Keratinocyte (primary cell): ENCODE data around the gene CCL8. TPM values are rescaled to one million over a fixed set of nuclear protein-coding genes. Genes with fewer than 3 reads are reported as not detected.
A peak's percentile ranks its signal among the peaks of the same experiment; 100 is the strongest.

Experiments
- DNase-seq: peaks from one replicate; pipeline ENCODE4 v3.0.0-alpha.2; 2011; ENCODE audit warnings: low read depth, missing footprints, low spot score
- FAIRE-seq: peaks from 2 replicates; lab custom pipeline; 2011; peaks lifted over from hg19 to GRCh38; lab: Jason Lieb, UNC
- H2AFZ ChIP-seq: 2 replicates; pipeline ENCODE4 v1.6.0; 2012; ENCODE audit warnings: low read length, control low read depth, inconsistent platforms; ENCODE audit not compliant: control insufficient read depth
- H3K27ac ChIP-seq: 2 replicates; pipeline ENCODE4 v1.5.1; 2011; ENCODE audit warnings: low read length; ENCODE audit not compliant: control insufficient read depth, insufficient read depth
- H3K27me3 ChIP-seq: 3 replicates; pipeline ENCODE4 v1.6.0; 2011; ENCODE audit warnings: low read length; ENCODE audit not compliant: control insufficient read depth, insufficient read depth; ENCODE audit errors: extremely low read depth
- H3K36me3 ChIP-seq, 2 experiments: 2 replicates in 1 of 2; 3 replicates in 1 of 2; pipeline ENCODE4 v1.5.1; 2011; ENCODE audit warnings: low read length in 2 of 2, mild to moderate bottlenecking in 1 of 2; ENCODE audit not compliant: control insufficient read depth in 2 of 2, insufficient read depth in 2 of 2; ENCODE audit errors: extremely low read depth in 1 of 2
- H3K4me1 ChIP-seq: 3 replicates; pipeline ENCODE4 v1.5.1; 2011; ENCODE audit warnings: low read length; ENCODE audit not compliant: control insufficient read depth, insufficient read depth; ENCODE audit errors: extremely low read depth
- H3K4me2 ChIP-seq: 3 replicates; pipeline ENCODE4 v1.6.0; 2011; ENCODE audit warnings: low read depth, low read length; ENCODE audit not compliant: control insufficient read depth, insufficient read depth; ENCODE audit errors: extremely low read depth
- H3K4me3 ChIP-seq, 3 experiments: fragments of 200-600 bp in 1 of 3; sonication (generic) in 1 of 3; 2 replicates in 2 of 3; 3 replicates in 1 of 3; pipeline ENCODE4 v1.5.1; 2011 to 2016; ENCODE audit warnings: low read length in 3 of 3, mild to moderate bottlenecking in 3 of 3, control low read depth in 2 of 3, inconsistent platforms in 1 of 3, low read depth in 1 of 3, mixed read lengths in 1 of 3, mixed run types in 1 of 3, moderate library complexity in 1 of 3; ENCODE audit not compliant: control insufficient read depth in 2 of 3, insufficient read depth in 2 of 3; ENCODE audit errors: extremely low read depth in 1 of 3
- H3K79me2 ChIP-seq: 2 replicates; pipeline ENCODE4 v1.6.0; 2012; ENCODE audit warnings: low read length; ENCODE audit not compliant: control insufficient read depth, insufficient read depth
- H3K9ac ChIP-seq: 3 replicates; pipeline ENCODE4 v1.6.0; 2011; ENCODE audit warnings: low read length; ENCODE audit not compliant: control insufficient read depth, insufficient read depth; ENCODE audit errors: extremely low read depth
- H3K9me1 ChIP-seq: 3 replicates; pipeline ENCODE4 v1.6.0; 2011; ENCODE audit warnings: low read length; ENCODE audit not compliant: control insufficient read depth, insufficient read depth; ENCODE audit errors: extremely low read depth
- H3K9me3 ChIP-seq: 2 replicates; pipeline ENCODE4 v1.5.1; 2012; ENCODE audit warnings: low read depth, low read length; ENCODE audit not compliant: control insufficient read depth
- H4K20me1 ChIP-seq: 3 replicates; pipeline ENCODE4 v1.6.0; 2011; ENCODE audit warnings: low read length; ENCODE audit not compliant: control insufficient read depth, insufficient read depth; ENCODE audit errors: extremely low read depth
- CTCF ChIP-seq, 3 experiments: IDR thresholded peaks in 1 of 3; conservative IDR thresholded peaks in 1 of 3; optimal IDR thresholded peaks in 1 of 3; 2 replicates in 2 of 3; 3 replicates in 1 of 3; pipeline versions ENCODE3 to v1.5.1; 2011; ENCODE audit warnings: low read length in 3 of 3, mild to moderate bottlenecking in 3 of 3, moderate library complexity in 2 of 3, control low read depth in 1 of 3, inconsistent platforms in 1 of 3; ENCODE audit not compliant: insufficient read depth in 2 of 3; ENCODE audit errors: extremely low read depth in 1 of 3
- EZH2 ChIP-seq: IDR thresholded peaks from one replicate; pipeline ENCODE4 v1.6.1; 2012; ENCODE audit warnings: inconsistent platforms, mild to moderate bottlenecking, low read length, moderate library complexity
- dilution Hi-C: fragments of 300-500 bp; cut with MboI; formaldehyde crosslinking; loops from one replicate; pipeline ENCODE4 v1.7.0; 2020; ENCODE audit warnings: low sequenced_read_pairs; ENCODE audit not compliant: extremely low pct_ligation_motif_present
- polyA plus RNA-seq, 5 experiments: library from polyadenylated mRNA; depleted of rRNA in 3 of 5; stranded (reverse) in 3 of 5; stranded (forward) in 1 of 5; unstranded in 1 of 5; fragments of >200 nt; gene quantifications; 1 replicate in 1 of 5; 2 replicates in 3 of 5; 3 replicates in 1 of 5; pipeline versions ENCODE4 v1.2.1 to v1.2.3, GENCODE V29; 2011 to 2012; ENCODE audit warnings: missing spikeins in 2 of 5, low read depth in 1 of 5, low replicate concordance in 1 of 5

Gene CCL8
- polyA plus RNA-seq, 1 donor (not counting 4 experiments of a cell fraction or from before 2014, with no cell fraction given), result not detected

- Histone ChIP-seq H3K9ac (no peak overlapping the region), H3K4me2 (no peak overlapping the region), H3K79me2 (no peaks in the 10 kb centered on the region), H2AFZ (no peak overlapping the region), H3K9me3 (no peaks in the 10 kb centered on the region), H4K20me1 (no peaks in the 10 kb centered on the region), H3K9me1 (no peaks in the 10 kb centered on the region), H3K4me1 (peaks cover 9% of the 10 kb centered on the region), H3K36me3 (no peaks in the 10 kb centered on the region), H3K27ac (no peak overlapping the region), H3K27me3 (no peaks in the 10 kb centered on the region), H3K4me3 (no peak overlapping the region)
- no peak for TF ChIP-seq EZH2
- no peak for TF ChIP-seq CTCF (optimal IDR thresholded peaks at IDR 0.05 in 1 of 3, IDR thresholded peaks at IDR 0.05 in 1 of 3, conservative IDR thresholded peaks at IDR 0.05 in 1 of 3; ENCODE audit: extremely low read depth in 1 of 3, insufficient read depth in 2 of 3, low read length in 3 of 3)
- no peak for FAIRE-seq
- dilution Hi-C loops, result no loop called here
- DNase-seq, result no peak
Measured at GRCh38 chr17:34305606-34306005, 13.6 kb upstream of the CCL8 start.

- dilution Hi-C loops, result no loop called here
- no peaks in the 10 kb centered on the region for H3K9me1 ChIP-seq
- no peaks in the 10 kb centered on the region for H3K9me3 ChIP-seq
- FAIRE-seq (peak; percentile 46), DNase-seq (no peak)
- TF ChIP-seq CTCF (optimal IDR thresholded peaks at IDR 0.05 in 1 of 3, IDR thresholded peaks at IDR 0.05 in 1 of 3, conservative IDR thresholded peaks at IDR 0.05 in 1 of 3; ENCODE audit: extremely low read depth in 1 of 3, insufficient read depth in 2 of 3, low read length in 3 of 3) (peak; percentile 44 to 66 (median 54)), EZH2 (no peak)
- H3K4me2 ChIP-seq, result no peak overlapping the region
- no peaks in the 10 kb centered on the region for H3K79me2 ChIP-seq
- no peaks in the 10 kb centered on the region for H3K36me3 ChIP-seq
- no peak overlapping the region for H3K4me3 ChIP-seq
- peaks cover under 1% of the 10 kb centered on the region for H3K4me1 ChIP-seq
- H2AFZ ChIP-seq, result no peak overlapping the region
- H3K9ac ChIP-seq, result no peak overlapping the region
- no peaks in the 10 kb centered on the region for H3K27me3 ChIP-seq
- no peak overlapping the region for H3K27ac ChIP-seq
- no peaks in the 10 kb centered on the region for H4K20me1 ChIP-seq
Measured at GRCh38 chr17:34306466-34306865, 12.8 kb upstream of the CCL8 start.
